ENCODE results near the gene SYT15B.
"Not testable (repeated sequence)": the region's sequence is repeated elsewhere in the genome, so short reads cannot be mapped to it uniquely, and the experiment has no call there.

DNA sequence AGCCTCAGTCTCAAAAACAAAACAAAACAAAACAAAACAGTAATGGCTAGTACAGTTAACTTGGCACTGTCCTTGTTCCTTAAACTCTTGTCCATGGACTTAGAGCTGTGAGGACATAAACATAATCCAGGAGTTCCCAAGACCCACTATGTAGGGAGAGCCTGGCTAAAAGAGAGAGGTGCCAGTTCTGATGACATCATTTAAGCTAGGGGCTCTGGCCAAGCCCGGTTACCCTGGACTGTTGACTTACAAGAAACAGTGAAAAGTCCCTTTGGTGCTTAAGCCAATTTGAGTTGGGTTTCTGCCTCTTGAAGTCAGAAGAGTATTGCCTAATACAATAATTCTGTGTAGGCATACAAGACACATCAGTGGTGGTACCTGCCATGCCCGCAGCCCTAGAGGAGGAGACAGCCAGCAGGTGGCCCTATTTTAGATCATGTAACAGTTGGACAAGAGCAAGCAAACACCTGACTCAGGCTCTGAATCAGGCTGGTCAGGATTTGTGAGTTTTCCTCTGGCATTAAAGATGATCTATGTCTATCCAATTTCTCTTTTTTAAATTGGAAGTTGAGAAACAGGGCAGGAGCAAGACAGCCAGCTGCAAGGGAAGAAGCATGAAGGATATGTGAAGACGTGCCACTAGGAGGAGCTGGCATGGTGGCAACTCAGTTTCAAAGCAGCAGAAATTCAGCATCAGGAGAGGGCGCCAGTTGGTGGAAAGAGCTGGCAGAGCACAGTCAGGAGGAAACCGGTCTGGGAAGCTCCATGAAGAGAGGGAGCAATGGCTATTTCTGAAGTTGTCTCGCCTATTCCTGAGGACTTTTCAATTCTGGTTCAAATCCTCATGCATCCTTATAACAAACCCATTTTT lies 12.2 kb upstream of the SYT15B start:
- TF ChIP-seq, protein P1, sequence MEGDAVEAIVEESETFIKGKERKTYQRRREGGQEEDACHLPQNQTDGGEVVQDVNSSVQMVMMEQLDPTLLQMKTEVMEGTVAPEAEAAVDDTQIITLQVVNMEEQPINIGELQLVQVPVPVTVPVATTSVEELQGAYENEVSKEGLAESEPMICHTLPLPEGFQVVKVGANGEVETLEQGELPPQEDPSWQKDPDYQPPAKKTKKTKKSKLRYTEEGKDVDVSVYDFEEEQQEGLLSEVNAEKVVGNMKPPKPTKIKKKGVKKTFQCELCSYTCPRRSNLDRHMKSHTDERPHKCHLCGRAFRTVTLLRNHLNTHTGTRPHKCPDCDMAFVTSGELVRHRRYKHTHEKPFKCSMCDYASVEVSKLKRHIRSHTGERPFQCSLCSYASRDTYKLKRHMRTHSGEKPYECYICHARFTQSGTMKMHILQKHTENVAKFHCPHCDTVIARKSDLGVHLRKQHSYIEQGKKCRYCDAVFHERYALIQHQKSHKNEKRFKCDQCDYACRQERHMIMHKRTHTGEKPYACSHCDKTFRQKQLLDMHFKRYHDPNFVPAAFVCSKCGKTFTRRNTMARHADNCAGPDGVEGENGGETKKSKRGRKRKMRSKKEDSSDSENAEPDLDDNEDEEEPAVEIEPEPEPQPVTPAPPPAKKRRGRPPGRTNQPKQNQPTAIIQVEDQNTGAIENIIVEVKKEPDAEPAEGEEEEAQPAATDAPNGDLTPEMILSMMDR (IDR thresholded peaks at IDR 0.05) = not testable (repeated sequence)
- not testable (repeated sequence) for TF ChIP-seq ERG, GABPB1, ZNF121, JUN, ZNF232 (CRISPR knock-in tag; IDR thresholded peaks at IDR 0.05)
- TF ChIP-seq, protein P2, sequence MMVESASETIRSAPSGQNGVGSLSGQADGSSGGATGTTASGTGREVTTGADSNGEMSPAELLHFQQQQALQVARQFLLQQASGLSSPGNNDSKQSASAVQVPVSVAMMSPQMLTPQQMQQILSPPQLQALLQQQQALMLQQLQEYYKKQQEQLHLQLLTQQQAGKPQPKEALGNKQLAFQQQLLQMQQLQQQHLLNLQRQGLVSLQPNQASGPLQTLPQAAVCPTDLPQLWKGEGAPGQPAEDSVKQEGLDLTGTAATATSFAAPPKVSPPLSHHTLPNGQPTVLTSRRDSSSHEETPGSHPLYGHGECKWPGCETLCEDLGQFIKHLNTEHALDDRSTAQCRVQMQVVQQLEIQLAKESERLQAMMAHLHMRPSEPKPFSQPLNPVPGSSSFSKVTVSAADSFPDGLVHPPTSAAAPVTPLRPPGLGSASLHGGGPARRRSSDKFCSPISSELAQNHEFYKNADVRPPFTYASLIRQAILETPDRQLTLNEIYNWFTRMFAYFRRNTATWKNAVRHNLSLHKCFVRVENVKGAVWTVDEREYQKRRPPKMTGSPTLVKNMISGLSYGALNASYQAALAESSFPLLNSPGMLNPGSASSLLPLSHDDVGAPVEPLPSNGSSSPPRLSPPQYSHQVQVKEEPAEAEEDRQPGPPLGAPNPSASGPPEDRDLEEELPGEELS (CRISPR knock-in tag; IDR thresholded peaks at IDR 0.05) = not testable (repeated sequence)

All from WTC11 (cell line).